ENCODE results near the gene GSS. TPM values are rescaled to one million over a fixed set of nuclear protein-coding genes. Genes with fewer than 3 reads are reported as not detected.

GSS gene
- total and polyA plus RNA-seq, 9 donors = 14.5 to 42.0 (median 22.2) TPM

DNA sequence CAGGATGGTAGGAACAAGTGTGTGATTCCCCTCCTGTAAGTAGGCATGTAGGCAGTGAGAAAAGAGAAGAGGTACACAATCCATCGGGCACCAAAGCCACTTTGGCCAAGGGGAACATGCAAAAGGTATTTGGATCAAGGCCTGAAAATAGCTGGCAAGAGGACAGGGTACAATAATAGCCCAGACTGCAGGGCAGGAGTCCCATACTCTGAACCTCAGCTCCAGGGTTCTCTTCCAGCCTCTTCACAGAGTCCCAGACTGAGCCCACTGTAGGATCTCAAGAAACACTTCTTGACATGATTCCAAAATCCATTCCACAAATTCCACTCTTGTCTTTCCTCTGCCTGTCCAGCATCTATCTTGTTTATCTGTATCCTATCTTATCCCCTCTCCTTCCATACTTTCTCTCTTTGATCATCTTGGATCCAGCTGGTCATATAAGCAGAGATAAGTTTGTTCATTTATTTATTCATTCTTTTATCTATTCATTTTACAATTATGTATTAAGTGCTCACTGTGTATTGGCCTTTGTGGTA is 59.5 kb downstream of the GSS start:
- no peak for DNase-seq
- intact Hi-C loops (cut with DNase I) = no loop called here
- Histone ChIP-seq H3K9me3 (no peaks in the 10 kb centered on the region), H3K27me3 (no peaks in the 10 kb centered on the region), H3K4me1 (ENCODE audit: insufficient read depth) (no peaks in the 10 kb centered on the region), H3K36me3 (no peaks in the 10 kb centered on the region), H3K4me3 (no peak overlapping the region), H3K27ac (no peak overlapping the region)
- 63 to 80% (median 78%) methylated on average over 1 of the region's 1 CpG for WGBS, 3 donors
- TF ChIP-seq, protein P1, sequence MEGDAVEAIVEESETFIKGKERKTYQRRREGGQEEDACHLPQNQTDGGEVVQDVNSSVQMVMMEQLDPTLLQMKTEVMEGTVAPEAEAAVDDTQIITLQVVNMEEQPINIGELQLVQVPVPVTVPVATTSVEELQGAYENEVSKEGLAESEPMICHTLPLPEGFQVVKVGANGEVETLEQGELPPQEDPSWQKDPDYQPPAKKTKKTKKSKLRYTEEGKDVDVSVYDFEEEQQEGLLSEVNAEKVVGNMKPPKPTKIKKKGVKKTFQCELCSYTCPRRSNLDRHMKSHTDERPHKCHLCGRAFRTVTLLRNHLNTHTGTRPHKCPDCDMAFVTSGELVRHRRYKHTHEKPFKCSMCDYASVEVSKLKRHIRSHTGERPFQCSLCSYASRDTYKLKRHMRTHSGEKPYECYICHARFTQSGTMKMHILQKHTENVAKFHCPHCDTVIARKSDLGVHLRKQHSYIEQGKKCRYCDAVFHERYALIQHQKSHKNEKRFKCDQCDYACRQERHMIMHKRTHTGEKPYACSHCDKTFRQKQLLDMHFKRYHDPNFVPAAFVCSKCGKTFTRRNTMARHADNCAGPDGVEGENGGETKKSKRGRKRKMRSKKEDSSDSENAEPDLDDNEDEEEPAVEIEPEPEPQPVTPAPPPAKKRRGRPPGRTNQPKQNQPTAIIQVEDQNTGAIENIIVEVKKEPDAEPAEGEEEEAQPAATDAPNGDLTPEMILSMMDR (IDR thresholded peaks at IDR 0.05) = no peak
- TF ChIP-seq EP300 (IDR thresholded peaks at IDR 0.05) = no peak
- no peak for TF ChIP-seq POLR2A (IDR thresholded peaks at IDR 0.05)

- TF ChIP-seq EP300 (IDR thresholded peaks at IDR 0.05) (no peak), POLR2A (IDR thresholded peaks at IDR 0.05) (no peak)
- TF ChIP-seq, protein P1 (IDR thresholded peaks at IDR 0.05) = no peak
- DNase-seq = no peak
- no peaks in the 10 kb centered on the region for H3K36me3 ChIP-seq
- no peak overlapping the region for H3K4me3 ChIP-seq
- H3K27me3 ChIP-seq = no peaks in the 10 kb centered on the region
- no peaks in the 10 kb centered on the region for H3K9me3 ChIP-seq
- WGBS, 3 donors = 84 to 86% (median 85%) methylated on average over 3 of the region's 3 CpGs
- intact Hi-C loops (cut with DNase I) = no loop called here
- H3K4me1 ChIP-seq (ENCODE audit: insufficient read depth) = no peaks in the 10 kb centered on the region
- H3K27ac ChIP-seq = no peak overlapping the region
These were observed 60.1 kb downstream of the GSS start for GRCh38 chr20:34895465-34895864.

GRCh38 chr20:34894723-34895122 is 60.9 kb downstream of the GSS start:
- no peaks in the 10 kb centered on the region for H3K27me3 ChIP-seq
- intact Hi-C loops (cut with DNase I) = no loop called here
- no peaks in the 10 kb centered on the region for H3K36me3 ChIP-seq
- H3K9me3 ChIP-seq = no peaks in the 10 kb centered on the region
- H3K27ac ChIP-seq = no peak overlapping the region
- no peaks in the 10 kb centered on the region for H3K4me1 ChIP-seq (ENCODE audit: insufficient read depth)
- H3K4me3 ChIP-seq = no peak overlapping the region
- TF ChIP-seq POLR2A (IDR thresholded peaks at IDR 0.05) = no peak
- TF ChIP-seq, protein P1 (IDR thresholded peaks at IDR 0.05) = no peak
- no peak for TF ChIP-seq EP300 (IDR thresholded peaks at IDR 0.05)
- WGBS, 3 donors = 12 to 17% (median 15%) methylated on average over 1 of the region's 1 CpG
- no peak for DNase-seq

- Histone ChIP-seq H3K4me1 (ENCODE audit: insufficient read depth) (no peaks in the 10 kb centered on the region), H3K4me3 (no peak overlapping the region), H3K9me3 (no peaks in the 10 kb centered on the region), H3K27ac (no peak overlapping the region), H3K36me3 (no peaks in the 10 kb centered on the region), H3K27me3 (no peaks in the 10 kb centered on the region)
- DNase-seq = no peak
- TF ChIP-seq, protein P1 (IDR thresholded peaks at IDR 0.05) = no peak
- TF ChIP-seq POLR2A (IDR thresholded peaks at IDR 0.05) = no peak
- no peak for TF ChIP-seq EP300 (IDR thresholded peaks at IDR 0.05)
- whole genome bisulfite sequencing, 3 donors = 93 to 98% (median 96%) methylated on average over 2 of the region's 2 CpGs
- intact Hi-C loops (cut with DNase I) = no loop called here
These were observed 62.9 kb downstream of the GSS start for GRCh38 chr20:34892671-34893070.
